Measurements from ENCODE around the gene USP47. TPM values are rescaled to one million over a fixed set of nuclear protein-coding genes. Genes with fewer than 3 reads are reported as not detected.

USP47 gene
- total RNA-seq, 1 experiment from 2014 or later, result 45.2 TPM

GRCh38 chr11:11967669-11968510 lies 126.1 kb downstream of the USP47 start:
- no peaks in the 10 kb centered on the region for H3K9me3 ChIP-seq (ENCODE audit: low read length)
- H4K20me1 ChIP-seq (ENCODE audit: low read length), result no peaks in the 10 kb centered on the region
- no peak overlapping the region for H3K9ac ChIP-seq (ENCODE audit: low read length)
- H3K79me2 ChIP-seq (ENCODE audit: low read length), result no peaks in the 10 kb centered on the region
- TF ChIP-seq CTCF (conservative IDR thresholded peaks at IDR 0.05; ENCODE audit: low read depth, low read length) (no peak), EZH2 (IDR thresholded peaks at IDR 0.05; ENCODE audit: low read length, unreplicated experiment) (no peak), EZH2phosphoT487 (IDR thresholded peaks at IDR 0.05; ENCODE audit: borderline replicate concordance, low read length) (no peak)
- DNase-seq, result no peak
- H2AFZ ChIP-seq (ENCODE audit: low read length), result no peak overlapping the region
- no peak overlapping the region for H3K4me3 ChIP-seq (ENCODE audit: low read length)
- no peaks in the 10 kb centered on the region for H3K9me2 ChIP-seq (replicated peaks; ENCODE audit: low read length)
- H3K4me2 ChIP-seq (ENCODE audit: low read length), result no peak overlapping the region
- H3K36me3 ChIP-seq (ENCODE audit: low read depth, low read length), result no peaks in the 10 kb centered on the region
- no peak overlapping the region for H3K27ac ChIP-seq (ENCODE audit: low read length)
- BruUV-seq (replicated peaks), result no TSS peak
- POLR2A ChIA-PET (ENCODE audit: unreplicated experiment), result no interaction called here
- H3K27me3 ChIP-seq (ENCODE audit: low read length), result no peaks in the 10 kb centered on the region
- CTCF ChIA-PET, result no interaction called here
- H3F3A ChIP-seq (ENCODE audit: low read length, unreplicated experiment), result no peaks in the 10 kb centered on the region
- ATAC-seq, result no peak
- intact Hi-C loops (cut with micrococcal nuclease), result no loop called here
- H3K4me1 ChIP-seq (ENCODE audit: insufficient read depth, low read length), result no peaks in the 10 kb centered on the region; the same call in 1 of the 2 replicates

DNA sequence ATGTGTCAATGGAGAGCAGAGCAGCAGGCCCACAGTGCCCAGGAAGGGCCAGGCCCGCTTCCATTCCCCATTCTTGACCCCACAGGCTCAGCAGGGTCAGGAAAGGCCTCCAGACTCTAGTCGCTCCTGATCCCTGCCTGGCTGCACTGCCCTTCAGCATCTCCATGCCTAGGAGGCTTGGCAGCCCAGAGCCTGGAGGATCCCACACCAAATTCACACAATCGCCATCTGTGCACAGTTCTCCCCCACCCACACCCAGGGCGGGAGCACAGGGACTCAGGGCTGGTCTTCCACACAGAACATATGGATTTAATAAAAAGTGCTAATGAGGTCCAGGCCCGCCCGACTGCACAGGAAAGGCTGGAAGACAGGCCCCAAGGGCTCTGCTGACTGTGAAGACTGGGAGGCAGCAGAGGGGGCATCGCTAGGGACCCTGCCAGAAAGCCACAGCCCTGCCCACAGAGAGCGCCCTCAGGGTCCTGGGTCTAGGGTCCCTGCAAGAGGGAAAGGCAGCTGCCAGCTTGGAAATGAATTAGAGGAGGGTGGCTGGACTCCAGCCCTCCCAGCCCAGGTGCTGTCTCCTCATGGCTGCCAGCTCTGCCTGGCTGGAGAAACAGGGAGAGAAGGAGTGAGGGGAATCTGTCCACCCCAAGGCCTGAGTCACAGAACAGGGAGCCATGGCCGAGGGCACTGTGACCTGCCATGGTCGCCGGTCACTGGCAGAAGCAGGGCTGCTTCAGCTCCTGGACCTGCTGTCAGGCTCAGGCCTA lies 126.9 kb downstream of the USP47 start:
- ChIA-PET POLR2A (ENCODE audit: unreplicated experiment) (no interaction called here), CTCF (no interaction called here)
- no peak for DNase-seq
- no peaks in the 10 kb centered on the region for H3K79me2 ChIP-seq (ENCODE audit: low read length)
- no peaks in the 10 kb centered on the region for H3K27me3 ChIP-seq (ENCODE audit: low read length)
- H3K9ac ChIP-seq (ENCODE audit: low read length), result no peak overlapping the region
- intact Hi-C loops (cut with micrococcal nuclease), result no loop called here
- no peaks in the 10 kb centered on the region; the same call in 1 of the 2 replicates for H3K4me1 ChIP-seq (ENCODE audit: insufficient read depth, low read length)
- no peaks in the 10 kb centered on the region for H3K9me2 ChIP-seq (replicated peaks; ENCODE audit: low read length)
- no peak overlapping the region for H3K27ac ChIP-seq (ENCODE audit: low read length)
- H3K36me3 ChIP-seq (ENCODE audit: low read depth, low read length), result no peaks in the 10 kb centered on the region
- H2AFZ ChIP-seq (ENCODE audit: low read length), result no peak overlapping the region
- H3K9me3 ChIP-seq (ENCODE audit: low read length), result no peaks in the 10 kb centered on the region
- no peak overlapping the region for H3K4me3 ChIP-seq (ENCODE audit: low read length)
- no peak for ATAC-seq
- H3F3A ChIP-seq (ENCODE audit: low read length, unreplicated experiment), result no peaks in the 10 kb centered on the region
- no peak overlapping the region for H3K4me2 ChIP-seq (ENCODE audit: low read length)
- no peaks in the 10 kb centered on the region for H4K20me1 ChIP-seq (ENCODE audit: low read length)
- no peak for TF ChIP-seq EZH2phosphoT487 (IDR thresholded peaks at IDR 0.05; ENCODE audit: borderline replicate concordance, low read length)
- BruUV-seq (replicated peaks), result no TSS peak

DNA sequence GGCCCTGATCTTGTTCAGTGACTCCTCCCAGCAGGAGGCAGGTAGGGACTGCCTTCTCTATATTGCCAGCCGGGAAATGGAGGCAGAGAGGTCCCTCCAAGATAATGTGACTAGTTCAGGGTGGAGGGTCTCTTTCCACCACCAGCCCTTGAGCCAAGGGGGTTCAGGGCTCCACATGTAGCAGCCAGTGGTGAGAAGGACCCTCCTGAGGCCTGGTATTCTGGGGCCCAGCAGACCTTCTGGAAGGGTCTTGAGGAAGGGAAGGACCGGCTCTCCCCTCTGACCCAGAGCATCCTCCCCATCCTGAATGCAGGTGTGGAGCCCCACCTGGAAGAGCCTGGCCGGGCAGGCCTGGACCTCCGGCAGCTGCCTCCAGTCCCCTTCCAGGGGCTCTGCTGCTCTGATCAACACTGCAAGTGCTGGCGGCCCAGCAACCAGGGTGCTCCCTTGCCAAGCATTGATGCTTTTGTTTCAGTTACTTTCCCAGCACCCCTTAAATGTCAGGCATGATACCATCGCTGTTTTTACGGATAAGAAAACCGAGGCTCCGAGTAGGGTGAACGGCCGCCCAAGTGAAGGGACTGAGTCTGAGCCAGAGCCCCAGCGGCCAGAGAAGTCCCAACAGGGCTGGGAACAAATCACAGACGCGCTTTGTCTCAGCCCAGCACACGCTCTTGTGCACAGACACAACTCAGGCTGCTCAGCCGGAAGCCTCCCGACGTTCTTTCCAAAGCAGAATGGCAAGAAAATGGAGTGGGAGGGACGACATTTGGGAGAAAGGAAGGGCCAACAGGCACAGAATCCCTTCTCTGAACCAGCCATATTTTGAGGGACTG lies 127.8 kb downstream of the USP47 start:
- H3K27ac ChIP-seq (ENCODE audit: low read length), result no peak overlapping the region
- H3K4me1 ChIP-seq (ENCODE audit: insufficient read depth, low read length), result no peaks in the 10 kb centered on the region; the same call in 1 of the 2 replicates
- no TSS peak for BruUV-seq (replicated peaks)
- H3K9me3 ChIP-seq (ENCODE audit: low read length), result no peaks in the 10 kb centered on the region
- ATAC-seq, result no peak
- DNase-seq, result no peak
- H3K27me3 ChIP-seq (ENCODE audit: low read length), result no peaks in the 10 kb centered on the region
- ChIA-PET CTCF (no interaction called here), POLR2A (ENCODE audit: unreplicated experiment) (no interaction called here)
- H3K4me2 ChIP-seq (ENCODE audit: low read length), result no peak overlapping the region
- H3K9me2 ChIP-seq (replicated peaks; ENCODE audit: low read length), result no peaks in the 10 kb centered on the region
- intact Hi-C loops (cut with micrococcal nuclease), result no loop called here
- no peak overlapping the region for H3K9ac ChIP-seq (ENCODE audit: low read length)
- TF ChIP-seq CTCF (conservative IDR thresholded peaks at IDR 0.05; ENCODE audit: low read depth, low read length) (no peak), EZH2phosphoT487 (IDR thresholded peaks at IDR 0.05; ENCODE audit: borderline replicate concordance, low read length) (no peak)
- no peak overlapping the region for H2AFZ ChIP-seq (ENCODE audit: low read length)
- H3K79me2 ChIP-seq (ENCODE audit: low read length), result no peaks in the 10 kb centered on the region
- no peaks in the 10 kb centered on the region for H3F3A ChIP-seq (ENCODE audit: low read length, unreplicated experiment)
- H3K4me3 ChIP-seq (ENCODE audit: low read length), result no peak overlapping the region
- no peaks in the 10 kb centered on the region for H3K36me3 ChIP-seq (ENCODE audit: low read depth, low read length)
- no peaks in the 10 kb centered on the region for H4K20me1 ChIP-seq (ENCODE audit: low read length)

Data from PC-3 (cell line).